Type B pancreatic cell (in vitro differentiated cells): ENCODE measurements around the gene LUC7L3. TPM values are rescaled to one million over a fixed set of nuclear protein-coding genes. Genes with fewer than 3 reads are reported as not detected.

Source experiments
- DNase-seq: peaks from one replicate; pipeline ENCODE4 v3.0.0; 2021; ENCODE audit warnings: mixed read lengths; ENCODE audit not compliant: unreplicated experiment; ENCODE audit errors: extremely low spot score
- H3K27ac Mint-ChIP-seq: 2 replicates; pipeline ENCODE4 v1.8.0; 2021; ENCODE audit warnings: mild to moderate bottlenecking, mixed read lengths
- H3K27me3 Mint-ChIP-seq: 2 replicates; pipeline ENCODE4 v1.8.0; 2021; ENCODE audit warnings: mixed read lengths
- H3K36me3 Mint-ChIP-seq: 2 replicates; pipeline ENCODE4 v1.8.0; 2021; ENCODE audit warnings: mixed read lengths
- H3K4me1 Mint-ChIP-seq: one replicate; pipeline ENCODE4 v1.8.0; 2021; ENCODE audit warnings: mixed read lengths; ENCODE audit not compliant: unreplicated experiment
- H3K4me3 Mint-ChIP-seq: 2 replicates; pipeline ENCODE4 v1.8.0; 2021; ENCODE audit warnings: mild to moderate bottlenecking, mixed read lengths
- H3K9me3 Mint-ChIP-seq: 2 replicates; pipeline ENCODE4 v1.8.0; 2021; ENCODE audit warnings: mixed read lengths
- long read RNA-seq: library from polyadenylated mRNA; unstranded; transcript quantifications from one replicate; pipeline ENCODE4 v2.0.0, GENCODE V29; 2020
- total RNA-seq: library from RNA; stranded (reverse); gene quantifications from 2 replicates; pipeline ENCODE4 v1.2.1, GENCODE V29; 2021; ENCODE audit warnings: low replicate concordance
- TF ChIP-seq, protein P1 (sequence below): fragments of 200-600 bp; sonication (generic); conservative IDR thresholded peaks from 2 replicates; pipeline ENCODE4 v1.5.0; 2021; ENCODE audit warnings: antibody characterized with exemption, mild to moderate bottlenecking

The LUC7L3 gene, protein sequence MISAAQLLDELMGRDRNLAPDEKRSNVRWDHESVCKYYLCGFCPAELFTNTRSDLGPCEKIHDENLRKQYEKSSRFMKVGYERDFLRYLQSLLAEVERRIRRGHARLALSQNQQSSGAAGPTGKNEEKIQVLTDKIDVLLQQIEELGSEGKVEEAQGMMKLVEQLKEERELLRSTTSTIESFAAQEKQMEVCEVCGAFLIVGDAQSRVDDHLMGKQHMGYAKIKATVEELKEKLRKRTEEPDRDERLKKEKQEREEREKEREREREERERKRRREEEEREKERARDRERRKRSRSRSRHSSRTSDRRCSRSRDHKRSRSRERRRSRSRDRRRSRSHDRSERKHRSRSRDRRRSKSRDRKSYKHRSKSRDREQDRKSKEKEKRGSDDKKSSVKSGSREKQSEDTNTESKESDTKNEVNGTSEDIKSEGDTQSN
- total RNA-seq: 83.4 and 157 TPM in 2 replicates
- long read RNA-seq, partial matches to known transcripts: 48 of 62 reads
- long read RNA-seq, other reads (novel, unspliced or antisense): 13 of 62 reads

DNA sequence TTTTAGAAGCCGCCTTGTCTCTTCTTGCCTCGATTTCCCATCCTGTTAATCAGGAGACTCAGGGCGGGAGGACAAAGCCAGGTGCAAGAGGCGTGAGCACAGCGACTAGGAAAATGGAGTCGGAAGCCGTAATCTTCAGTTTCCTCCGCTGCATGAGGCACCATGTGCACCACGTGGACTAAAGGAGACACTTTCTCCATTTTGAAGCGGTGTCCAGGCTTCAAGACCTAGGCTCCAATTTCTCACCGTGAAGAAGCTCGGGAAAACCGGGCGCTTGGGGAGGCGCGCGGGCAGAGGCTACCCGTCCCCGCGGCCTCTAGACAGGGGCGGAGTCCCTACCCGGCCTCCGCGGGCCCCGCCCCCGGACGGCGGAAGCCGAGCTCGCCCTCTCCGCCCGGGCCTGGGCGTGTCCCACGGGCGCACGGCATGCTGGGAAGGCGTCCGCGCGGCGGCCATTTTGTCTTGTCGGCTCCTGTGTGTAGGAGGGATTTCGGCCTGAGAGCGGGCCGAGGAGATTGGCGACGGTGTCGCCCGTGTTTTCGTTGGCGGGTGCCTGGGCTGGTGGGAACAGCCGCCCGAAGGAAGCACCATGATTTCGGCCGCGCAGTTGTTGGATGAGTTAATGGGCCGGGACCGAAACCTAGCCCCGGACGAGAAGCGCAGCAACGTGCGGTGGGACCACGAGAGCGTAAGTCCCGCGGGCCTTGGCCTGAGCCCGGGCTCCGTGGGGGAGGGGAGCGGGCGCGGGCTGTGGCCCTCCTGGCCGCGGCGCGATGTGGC lies at the start of gene LUC7L3:
TSS of gene LUC7L3 (plus strand) at position 460 of the 780 bp plus-strand sequence. CDS start at position 590, 130 bp downstream.
- Mint-ChIP-seq H3K4me1 (peaks cover 17% of the 10 kb centered on the region), H3K27ac (peak within 1 kb of the TSS; percentile 97), H3K9me3 (no peaks in the 10 kb centered on the region), H3K36me3 (no peaks in the 10 kb centered on the region), H3K4me3 (peak within 1 kb of the TSS; percentile 96), H3K27me3 (no peaks in the 10 kb centered on the region)
- TF ChIP-seq, protein P1, sequence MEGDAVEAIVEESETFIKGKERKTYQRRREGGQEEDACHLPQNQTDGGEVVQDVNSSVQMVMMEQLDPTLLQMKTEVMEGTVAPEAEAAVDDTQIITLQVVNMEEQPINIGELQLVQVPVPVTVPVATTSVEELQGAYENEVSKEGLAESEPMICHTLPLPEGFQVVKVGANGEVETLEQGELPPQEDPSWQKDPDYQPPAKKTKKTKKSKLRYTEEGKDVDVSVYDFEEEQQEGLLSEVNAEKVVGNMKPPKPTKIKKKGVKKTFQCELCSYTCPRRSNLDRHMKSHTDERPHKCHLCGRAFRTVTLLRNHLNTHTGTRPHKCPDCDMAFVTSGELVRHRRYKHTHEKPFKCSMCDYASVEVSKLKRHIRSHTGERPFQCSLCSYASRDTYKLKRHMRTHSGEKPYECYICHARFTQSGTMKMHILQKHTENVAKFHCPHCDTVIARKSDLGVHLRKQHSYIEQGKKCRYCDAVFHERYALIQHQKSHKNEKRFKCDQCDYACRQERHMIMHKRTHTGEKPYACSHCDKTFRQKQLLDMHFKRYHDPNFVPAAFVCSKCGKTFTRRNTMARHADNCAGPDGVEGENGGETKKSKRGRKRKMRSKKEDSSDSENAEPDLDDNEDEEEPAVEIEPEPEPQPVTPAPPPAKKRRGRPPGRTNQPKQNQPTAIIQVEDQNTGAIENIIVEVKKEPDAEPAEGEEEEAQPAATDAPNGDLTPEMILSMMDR: no peak
- DNase-seq: peak; percentile 98

DNA sequence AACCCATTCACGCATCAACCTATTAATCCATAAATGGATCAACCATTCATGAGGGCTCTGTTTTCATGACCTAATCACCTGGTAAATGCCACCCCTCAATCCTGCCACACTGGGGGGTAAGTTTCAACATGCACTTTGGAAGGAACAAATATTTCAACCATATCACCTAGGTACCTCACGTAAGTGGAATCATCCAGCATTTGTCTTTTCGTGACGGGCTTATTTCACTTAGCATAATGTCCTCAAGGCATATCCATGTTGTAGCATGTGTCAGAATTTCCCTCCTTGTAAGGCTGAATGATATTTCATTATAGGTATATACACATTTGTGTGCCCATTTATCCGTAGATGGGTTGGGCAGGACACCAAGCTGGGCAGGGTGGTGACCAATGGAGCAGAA lies 47.3 kb upstream of the LUC7L3 start:
- DNase-seq: no peak
- Mint-ChIP-seq H3K27ac (no peak overlapping the region), H3K27me3 (no peaks in the 10 kb centered on the region), H3K36me3 (no peaks in the 10 kb centered on the region), H3K9me3 (no peaks in the 10 kb centered on the region), H3K4me1 (peaks cover 6% of the 10 kb centered on the region), H3K4me3 (no peak overlapping the region)
- TF ChIP-seq, protein P1: no peak

GRCh38 chr17:50672831-50673551 lies 46.4 kb upstream of the LUC7L3 start:
- Mint-ChIP-seq H3K27me3 (no peaks in the 10 kb centered on the region), H3K27ac (no peak overlapping the region), H3K36me3 (no peaks in the 10 kb centered on the region), H3K4me1 (peaks cover 6% of the 10 kb centered on the region), H3K4me3 (no peak overlapping the region), H3K9me3 (no peaks in the 10 kb centered on the region)
- no peak for DNase-seq
- TF ChIP-seq, protein P1: no peak

DNA sequence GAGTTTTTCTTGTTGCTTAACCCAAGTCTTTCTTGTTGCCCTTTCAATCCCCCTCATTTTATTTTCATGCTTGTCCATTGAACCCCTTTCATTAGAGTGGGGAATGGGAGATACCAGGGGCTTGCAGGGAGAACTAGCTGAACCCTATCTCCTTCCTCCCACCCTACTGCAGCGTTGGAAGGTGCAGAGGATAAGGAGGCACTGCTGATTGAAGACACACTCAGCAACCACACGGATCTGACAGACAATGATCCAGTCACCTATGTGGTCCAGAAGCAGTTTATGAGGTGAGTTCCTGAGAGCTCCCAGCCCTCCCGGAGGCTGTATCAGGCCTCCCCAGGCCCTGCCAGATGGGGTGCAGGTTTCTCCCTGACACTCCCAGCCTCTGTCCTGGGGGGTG lies 44.2 kb upstream of the LUC7L3 start:
- no peak for DNase-seq
- Mint-ChIP-seq H3K36me3 (no peaks in the 10 kb centered on the region), H3K4me1 (peaks cover 6% of the 10 kb centered on the region), H3K9me3 (no peaks in the 10 kb centered on the region), H3K27ac (no peak overlapping the region), H3K27me3 (no peaks in the 10 kb centered on the region), H3K4me3 (no peak overlapping the region)
- TF ChIP-seq, protein P1: no peak

DNA sequence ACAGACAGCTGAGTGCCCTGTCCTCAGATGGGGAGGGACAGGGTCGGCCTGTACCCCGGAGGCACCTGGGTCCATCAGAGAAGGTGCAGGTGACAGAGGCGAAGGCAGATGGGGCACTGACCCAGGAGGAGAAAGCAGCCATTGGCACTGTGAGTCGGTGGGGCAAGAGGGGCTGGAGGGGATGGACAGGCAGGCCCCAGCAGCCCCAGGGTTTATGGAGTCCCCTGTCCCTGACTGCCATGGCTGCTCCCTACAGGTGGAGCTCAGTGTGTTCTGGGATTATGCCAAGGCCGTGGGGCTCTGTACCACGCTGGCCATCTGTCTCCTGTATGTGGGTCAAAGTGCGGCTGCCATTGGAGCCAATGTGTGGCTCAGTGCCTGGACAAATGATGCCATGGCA lies 43.8 kb upstream of the LUC7L3 start:
- H3K9me3 Mint-ChIP-seq: no peaks in the 10 kb centered on the region
- H3K36me3 Mint-ChIP-seq: no peaks in the 10 kb centered on the region
- TF ChIP-seq, protein P1: no peak
- H3K4me1 Mint-ChIP-seq: peaks cover 6% of the 10 kb centered on the region
- H3K27me3 Mint-ChIP-seq: no peaks in the 10 kb centered on the region
- H3K27ac Mint-ChIP-seq: no peak overlapping the region
- no peak for DNase-seq
- H3K4me3 Mint-ChIP-seq: no peak overlapping the region
